H1 (cell line): Measurements from ENCODE around the gene NXPH1. TPM values are rescaled to one million over a fixed set of nuclear protein-coding genes. Genes with fewer than 3 reads are reported as not detected.

Source experiments
- NRF1 ChIP-seq: IDR thresholded peaks from 2 replicates; pipeline ENCODE4 v1.6.1; 2011; ENCODE audit warnings: mild to moderate bottlenecking, low read depth, low read length, improper control_type of control experiment
- RBBP5 ChIP-seq: IDR thresholded peaks from 2 replicates; pipeline ENCODE4 v1.7.1; 2012; ENCODE audit warnings: low read depth, mild to moderate bottlenecking, inconsistent platforms, low read length, moderate library complexity, borderline replicate concordance
- polyA plus RNA-seq, 7 experiments: library from polyadenylated mRNA; depleted of rRNA in 3 of 7; stranded (reverse) in 5 of 7; unstranded in 2 of 7; fragments of >200 nt in 5 of 7; fragments of 200-250 nt in 2 of 7; gene quantifications; 1 replicate in 5 of 7; 2 replicates in 1 of 7; 4 replicates in 1 of 7; pipeline versions ENCODE4 v1.2.1 to v1.2.3, GENCODE V29; 2011 to 2013; ENCODE audit warnings: missing spikeins in 2 of 7, mixed read lengths in 2 of 7
- total RNA-seq: library from RNA; stranded (reverse); fragmentation: NEBNext Ultra II Directional; extraction: Animal tissue kit (Norgen Biotek cat#: 25700); gene quantifications from 2 replicates; pipeline ENCODE4 v1.2.1, GENCODE V29; 2021
- TF ChIP-seq, protein P1 (sequence below): fragments of 300-600 bp; sonication (generic); IDR thresholded peaks from 2 replicates; pipeline ENCODE4 v1.7.1; 2012; ENCODE audit warnings: low read length, moderate library complexity, mild to moderate bottlenecking, inconsistent platforms; ENCODE audit not compliant: insufficient replicate concordance

Gene NXPH1
- total and polyA plus RNA-seq, 2 of the 8 experiments (the other 6 are each of a cell fraction or from before 2014, with no cell fraction given) = 0.14 to 1.0 TPM

DNA sequence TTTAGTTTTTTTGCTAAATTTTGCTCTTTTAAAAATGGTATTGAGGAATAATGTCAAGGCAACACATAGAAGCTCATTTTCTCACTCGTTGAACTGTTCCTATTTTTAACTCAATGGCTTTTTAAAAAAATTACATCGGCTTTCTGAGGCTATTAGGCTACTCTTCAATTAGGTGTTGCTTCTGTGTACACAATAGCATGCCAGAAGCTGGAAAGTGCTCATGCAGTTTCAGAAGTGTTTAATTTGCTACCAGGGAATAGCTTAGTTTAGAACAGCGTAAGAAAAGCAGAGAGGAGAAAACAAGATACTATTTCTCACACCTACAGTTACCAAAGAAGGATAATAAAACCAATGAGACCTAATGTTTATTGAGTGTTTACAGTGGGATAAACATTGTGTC lies 157.4 kb downstream of the NXPH1 start (continued):
- TF ChIP-seq, protein P1, sequence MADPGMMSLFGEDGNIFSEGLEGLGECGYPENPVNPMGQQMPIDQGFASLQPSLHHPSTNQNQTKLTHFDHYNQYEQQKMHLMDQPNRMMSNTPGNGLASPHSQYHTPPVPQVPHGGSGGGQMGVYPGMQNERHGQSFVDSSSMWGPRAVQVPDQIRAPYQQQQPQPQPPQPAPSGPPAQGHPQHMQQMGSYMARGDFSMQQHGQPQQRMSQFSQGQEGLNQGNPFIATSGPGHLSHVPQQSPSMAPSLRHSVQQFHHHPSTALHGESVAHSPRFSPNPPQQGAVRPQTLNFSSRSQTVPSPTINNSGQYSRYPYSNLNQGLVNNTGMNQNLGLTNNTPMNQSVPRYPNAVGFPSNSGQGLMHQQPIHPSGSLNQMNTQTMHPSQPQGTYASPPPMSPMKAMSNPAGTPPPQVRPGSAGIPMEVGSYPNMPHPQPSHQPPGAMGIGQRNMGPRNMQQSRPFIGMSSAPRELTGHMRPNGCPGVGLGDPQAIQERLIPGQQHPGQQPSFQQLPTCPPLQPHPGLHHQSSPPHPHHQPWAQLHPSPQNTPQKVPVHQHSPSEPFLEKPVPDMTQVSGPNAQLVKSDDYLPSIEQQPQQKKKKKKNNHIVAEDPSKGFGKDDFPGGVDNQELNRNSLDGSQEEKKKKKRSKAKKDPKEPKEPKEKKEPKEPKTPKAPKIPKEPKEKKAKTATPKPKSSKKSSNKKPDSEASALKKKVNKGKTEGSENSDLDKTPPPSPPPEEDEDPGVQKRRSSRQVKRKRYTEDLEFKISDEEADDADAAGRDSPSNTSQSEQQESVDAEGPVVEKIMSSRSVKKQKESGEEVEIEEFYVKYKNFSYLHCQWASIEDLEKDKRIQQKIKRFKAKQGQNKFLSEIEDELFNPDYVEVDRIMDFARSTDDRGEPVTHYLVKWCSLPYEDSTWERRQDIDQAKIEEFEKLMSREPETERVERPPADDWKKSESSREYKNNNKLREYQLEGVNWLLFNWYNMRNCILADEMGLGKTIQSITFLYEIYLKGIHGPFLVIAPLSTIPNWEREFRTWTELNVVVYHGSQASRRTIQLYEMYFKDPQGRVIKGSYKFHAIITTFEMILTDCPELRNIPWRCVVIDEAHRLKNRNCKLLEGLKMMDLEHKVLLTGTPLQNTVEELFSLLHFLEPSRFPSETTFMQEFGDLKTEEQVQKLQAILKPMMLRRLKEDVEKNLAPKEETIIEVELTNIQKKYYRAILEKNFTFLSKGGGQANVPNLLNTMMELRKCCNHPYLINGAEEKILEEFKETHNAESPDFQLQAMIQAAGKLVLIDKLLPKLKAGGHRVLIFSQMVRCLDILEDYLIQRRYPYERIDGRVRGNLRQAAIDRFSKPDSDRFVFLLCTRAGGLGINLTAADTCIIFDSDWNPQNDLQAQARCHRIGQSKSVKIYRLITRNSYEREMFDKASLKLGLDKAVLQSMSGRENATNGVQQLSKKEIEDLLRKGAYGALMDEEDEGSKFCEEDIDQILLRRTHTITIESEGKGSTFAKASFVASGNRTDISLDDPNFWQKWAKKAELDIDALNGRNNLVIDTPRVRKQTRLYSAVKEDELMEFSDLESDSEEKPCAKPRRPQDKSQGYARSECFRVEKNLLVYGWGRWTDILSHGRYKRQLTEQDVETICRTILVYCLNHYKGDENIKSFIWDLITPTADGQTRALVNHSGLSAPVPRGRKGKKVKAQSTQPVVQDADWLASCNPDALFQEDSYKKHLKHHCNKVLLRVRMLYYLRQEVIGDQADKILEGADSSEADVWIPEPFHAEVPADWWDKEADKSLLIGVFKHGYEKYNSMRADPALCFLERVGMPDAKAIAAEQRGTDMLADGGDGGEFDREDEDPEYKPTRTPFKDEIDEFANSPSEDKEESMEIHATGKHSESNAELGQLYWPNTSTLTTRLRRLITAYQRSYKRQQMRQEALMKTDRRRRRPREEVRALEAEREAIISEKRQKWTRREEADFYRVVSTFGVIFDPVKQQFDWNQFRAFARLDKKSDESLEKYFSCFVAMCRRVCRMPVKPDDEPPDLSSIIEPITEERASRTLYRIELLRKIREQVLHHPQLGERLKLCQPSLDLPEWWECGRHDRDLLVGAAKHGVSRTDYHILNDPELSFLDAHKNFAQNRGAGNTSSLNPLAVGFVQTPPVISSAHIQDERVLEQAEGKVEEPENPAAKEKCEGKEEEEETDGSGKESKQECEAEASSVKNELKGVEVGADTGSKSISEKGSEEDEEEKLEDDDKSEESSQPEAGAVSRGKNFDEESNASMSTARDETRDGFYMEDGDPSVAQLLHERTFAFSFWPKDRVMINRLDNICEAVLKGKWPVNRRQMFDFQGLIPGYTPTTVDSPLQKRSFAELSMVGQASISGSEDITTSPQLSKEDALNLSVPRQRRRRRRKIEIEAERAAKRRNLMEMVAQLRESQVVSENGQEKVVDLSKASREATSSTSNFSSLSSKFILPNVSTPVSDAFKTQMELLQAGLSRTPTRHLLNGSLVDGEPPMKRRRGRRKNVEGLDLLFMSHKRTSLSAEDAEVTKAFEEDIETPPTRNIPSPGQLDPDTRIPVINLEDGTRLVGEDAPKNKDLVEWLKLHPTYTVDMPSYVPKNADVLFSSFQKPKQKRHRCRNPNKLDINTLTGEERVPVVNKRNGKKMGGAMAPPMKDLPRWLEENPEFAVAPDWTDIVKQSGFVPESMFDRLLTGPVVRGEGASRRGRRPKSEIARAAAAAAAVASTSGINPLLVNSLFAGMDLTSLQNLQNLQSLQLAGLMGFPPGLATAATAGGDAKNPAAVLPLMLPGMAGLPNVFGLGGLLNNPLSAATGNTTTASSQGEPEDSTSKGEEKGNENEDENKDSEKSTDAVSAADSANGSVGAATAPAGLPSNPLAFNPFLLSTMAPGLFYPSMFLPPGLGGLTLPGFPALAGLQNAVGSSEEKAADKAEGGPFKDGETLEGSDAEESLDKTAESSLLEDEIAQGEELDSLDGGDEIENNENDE = no peak
- TF ChIP-seq RBBP5 = no peak
- no peak for TF ChIP-seq NRF1
